ENCODE results near the gene SPTBN4. TPM values are rescaled to one million over a fixed set of nuclear protein-coding genes. Genes with fewer than 3 reads are reported as not detected.

SPTBN4 gene
- total and polyA plus RNA-seq, 2 experiments from 2014 or later: 0.67 to 1.3 TPM

- TF ChIP-seq, protein P1, sequence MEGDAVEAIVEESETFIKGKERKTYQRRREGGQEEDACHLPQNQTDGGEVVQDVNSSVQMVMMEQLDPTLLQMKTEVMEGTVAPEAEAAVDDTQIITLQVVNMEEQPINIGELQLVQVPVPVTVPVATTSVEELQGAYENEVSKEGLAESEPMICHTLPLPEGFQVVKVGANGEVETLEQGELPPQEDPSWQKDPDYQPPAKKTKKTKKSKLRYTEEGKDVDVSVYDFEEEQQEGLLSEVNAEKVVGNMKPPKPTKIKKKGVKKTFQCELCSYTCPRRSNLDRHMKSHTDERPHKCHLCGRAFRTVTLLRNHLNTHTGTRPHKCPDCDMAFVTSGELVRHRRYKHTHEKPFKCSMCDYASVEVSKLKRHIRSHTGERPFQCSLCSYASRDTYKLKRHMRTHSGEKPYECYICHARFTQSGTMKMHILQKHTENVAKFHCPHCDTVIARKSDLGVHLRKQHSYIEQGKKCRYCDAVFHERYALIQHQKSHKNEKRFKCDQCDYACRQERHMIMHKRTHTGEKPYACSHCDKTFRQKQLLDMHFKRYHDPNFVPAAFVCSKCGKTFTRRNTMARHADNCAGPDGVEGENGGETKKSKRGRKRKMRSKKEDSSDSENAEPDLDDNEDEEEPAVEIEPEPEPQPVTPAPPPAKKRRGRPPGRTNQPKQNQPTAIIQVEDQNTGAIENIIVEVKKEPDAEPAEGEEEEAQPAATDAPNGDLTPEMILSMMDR (IDR thresholded peaks at IDR 0.05; ENCODE audit: poor library complexity): no peak
- TF ChIP-seq EZH2phosphoT487 (IDR thresholded peaks at IDR 0.05; ENCODE audit: low read depth, severe bottlenecking, unreplicated experiment) (no peak), EZH2 (IDR thresholded peaks at IDR 0.05; ENCODE audit: borderline replicate concordance) (no peak)
- no peaks in the 10 kb centered on the region for H3K9me2 ChIP-seq (replicated peaks; ENCODE audit: insufficient read depth)
- no peaks in the 10 kb centered on the region for H3K36me3 ChIP-seq (replicated peaks; ENCODE audit: insufficient read depth, low read depth)
- no peaks in the 10 kb centered on the region for H3K4me1 ChIP-seq (ENCODE audit: insufficient read depth)
- H2AFZ ChIP-seq: no peak overlapping the region
- H3K9me3 ChIP-seq (ENCODE audit: low read depth): no peaks in the 10 kb centered on the region
- H3K27ac ChIP-seq: no peak overlapping the region
- H3K4me3 ChIP-seq: no peak overlapping the region
- H3K4me2 ChIP-seq: no peak overlapping the region
- peaks cover 3% of the 10 kb centered on the region for H3K27me3 ChIP-seq
- WGBS (ENCODE audit: low lambda C conversion rate, missing lambda C conversion rate): 46% methylated on average over 1 of the region's 1 CpG
- no peaks in the 10 kb centered on the region for H4K20me1 ChIP-seq (ENCODE audit: insufficient read depth, poor library complexity, severe bottlenecking)
- DNase-seq (ENCODE audit: low spot score): no peak
- no peaks in the 10 kb centered on the region for H3K79me2 ChIP-seq
Observed at GRCh38 chr19:40503320-40503695, 36.5 kb downstream of the SPTBN4 start.

GRCh38 chr19:40506099-40506498, 39.3 kb downstream of the SPTBN4 start:
- 68% methylated on average over 9 of the region's 9 CpGs for WGBS (ENCODE audit: low lambda C conversion rate, missing lambda C conversion rate)
- no peak for DNase-seq (ENCODE audit: low spot score)
- TF ChIP-seq, protein P1 (IDR thresholded peaks at IDR 0.05; ENCODE audit: poor library complexity): no peak
- TF ChIP-seq EZH2 (IDR thresholded peaks at IDR 0.05; ENCODE audit: borderline replicate concordance) (no peak), EZH2phosphoT487 (IDR thresholded peaks at IDR 0.05; ENCODE audit: low read depth, severe bottlenecking, unreplicated experiment) (no peak)
- H3K4me2 ChIP-seq: no peak overlapping the region
- H3K79me2 ChIP-seq: no peaks in the 10 kb centered on the region
- H3K4me1 ChIP-seq (ENCODE audit: insufficient read depth): no peaks in the 10 kb centered on the region
- H4K20me1 ChIP-seq (ENCODE audit: insufficient read depth, poor library complexity, severe bottlenecking): no peaks in the 10 kb centered on the region
- no peaks in the 10 kb centered on the region for H3K36me3 ChIP-seq (replicated peaks; ENCODE audit: insufficient read depth, low read depth)
- H3K9me3 ChIP-seq (ENCODE audit: low read depth): no peaks in the 10 kb centered on the region
- H3K9me2 ChIP-seq (replicated peaks; ENCODE audit: insufficient read depth): no peaks in the 10 kb centered on the region
- no peak overlapping the region for H3K4me3 ChIP-seq
- H2AFZ ChIP-seq: no peak overlapping the region
- H3K27ac ChIP-seq: no peak overlapping the region
- peaks cover 3% of the 10 kb centered on the region for H3K27me3 ChIP-seq

GRCh38 chr19:40507892-40508291, 41.1 kb downstream of the SPTBN4 start:
- no peaks in the 10 kb centered on the region for H3K4me1 ChIP-seq (ENCODE audit: insufficient read depth)
- H3K27me3 ChIP-seq: peaks cover 20% of the 10 kb centered on the region
- no peak overlapping the region for H3K27ac ChIP-seq
- TF ChIP-seq EZH2phosphoT487 (IDR thresholded peaks at IDR 0.05; ENCODE audit: low read depth, severe bottlenecking, unreplicated experiment): no peak
- no peak for TF ChIP-seq EZH2 (IDR thresholded peaks at IDR 0.05; ENCODE audit: borderline replicate concordance)
- TF ChIP-seq, protein P1 (IDR thresholded peaks at IDR 0.05; ENCODE audit: poor library complexity): no peak
- H3K4me3 ChIP-seq: no peak overlapping the region
- H3K79me2 ChIP-seq: no peaks in the 10 kb centered on the region
- no peaks in the 10 kb centered on the region for H4K20me1 ChIP-seq (ENCODE audit: insufficient read depth, poor library complexity, severe bottlenecking)
- no peak overlapping the region for H2AFZ ChIP-seq
- no peak overlapping the region for H3K4me2 ChIP-seq
- DNase-seq (ENCODE audit: low spot score): no peak
- WGBS (ENCODE audit: low lambda C conversion rate, missing lambda C conversion rate): 49% methylated on average over 2 of the region's 2 CpGs
- H3K9me2 ChIP-seq (replicated peaks; ENCODE audit: insufficient read depth): no peaks in the 10 kb centered on the region
- no peaks in the 10 kb centered on the region for H3K9me3 ChIP-seq (ENCODE audit: low read depth)
- H3K36me3 ChIP-seq (replicated peaks; ENCODE audit: insufficient read depth, low read depth): no peaks in the 10 kb centered on the region
